ENCODE results near the gene HYI.

HYI gene

GRCh38 chr1:43427941-43428340, 25.8 kb downstream of the HYI start:
- H3K27ac ChIP-seq = no peak overlapping the region; the same call in 1 of the 2 replicates
- POLR2A ChIA-PET (ENCODE audit: low non-redundant PET) = no interaction called here
- TF ChIP-seq CTCF (conservative IDR thresholded peaks at IDR 0.05; ENCODE audit: low read depth) = no peak
- CTCF ChIA-PET = interaction anchor here (0.5 kb wide), 1 partner anchor 199 kb away, joined by 5 read pairs; no protein-coding TSS in a partner anchor
- DNase-seq (ENCODE audit: low spot score) = no peak

GRCh38 chr1:43427524-43427923, 26.2 kb downstream of the HYI start:
- TF ChIP-seq CTCF (conservative IDR thresholded peaks at IDR 0.05; ENCODE audit: low read depth) = no peak
- POLR2A ChIA-PET (ENCODE audit: low non-redundant PET) = no interaction called here
- no peak for DNase-seq (ENCODE audit: low spot score)
- CTCF ChIA-PET = interaction anchor here (0.5 kb wide), 2 partner anchors 103 to 898 kb away, joined by 3 read pairs; no protein-coding TSS in a partner anchor
- H3K27ac ChIP-seq = no peak overlapping the region

- DNase-seq (ENCODE audit: low spot score) = no peak
- CTCF ChIA-PET = no interaction called here
- TF ChIP-seq CTCF (conservative IDR thresholded peaks at IDR 0.05; ENCODE audit: low read depth) = no peak
- peak overlapping the region; percentile 80; the same call in 1 of the 2 replicates for H3K27ac ChIP-seq
- POLR2A ChIA-PET (ENCODE audit: low non-redundant PET) = no interaction called here
Observed at GRCh38 chr1:43426221-43426620, 27.5 kb downstream of the HYI start.

GRCh38 chr1:43425045-43425444, 28.7 kb downstream of the HYI start:
- TF ChIP-seq CTCF (conservative IDR thresholded peaks at IDR 0.05; ENCODE audit: low read depth) = no peak
- ChIA-PET CTCF (no interaction called here), POLR2A (ENCODE audit: low non-redundant PET) (no interaction called here)

GRCh38 chr1:43423672-43424550, 29.8 kb downstream of the HYI start:
- H3K27ac ChIP-seq = peak overlapping the region; percentile 80
- no peak for TF ChIP-seq CTCF (conservative IDR thresholded peaks at IDR 0.05; ENCODE audit: low read depth)
- CTCF ChIA-PET = no interaction called here
- peak; percentile 82 for DNase-seq (ENCODE audit: low spot score)
- POLR2A ChIA-PET (ENCODE audit: low non-redundant PET) = no interaction called here

More at GRCh38 chr1:43425045-43425444, 28.7 kb downstream of the HYI start:
- DNase-seq (ENCODE audit: low spot score) = no peak
- peak overlapping the region; percentile 80 for H3K27ac ChIP-seq

- no peak for TF ChIP-seq CTCF (conservative IDR thresholded peaks at IDR 0.05; ENCODE audit: low read depth)
- no peak for DNase-seq (ENCODE audit: low spot score)
- H3K27ac ChIP-seq = peak overlapping the region; percentile 80
- ChIA-PET POLR2A (ENCODE audit: low non-redundant PET) (no interaction called here), CTCF (no interaction called here)
Observed at GRCh38 chr1:43422995-43423671, 30.6 kb downstream of the HYI start.

Measured in RWPE1 (cell line).